Breast epithelium (tissue), 4 donors: ENCODE data around the gene ESRRA. TPM values are rescaled to one million over a fixed set of nuclear protein-coding genes. Genes with fewer than 3 reads are reported as not detected.
A peak's percentile ranks its signal among the peaks of the same experiment; 100 is the strongest.

ENCODE experiments used
- DNase-seq, 2 donors: peaks; one replicate each; pipeline ENCODE4 v3.0.0-alpha.2; 2019; ENCODE audit warnings: low spot score in 2 of 2
- H3K27ac ChIP-seq, 2 donors: fragments of 200-600 bp; sonication (generic) in 1 of 2; one replicate each; pipeline ENCODE4 v1.5.1; 2016 to 2019; ENCODE audit warnings: mild to moderate bottlenecking in 1 of 2
- H3K27me3 ChIP-seq, 2 donors: fragments of 200-600 bp; sonication (generic) in 1 of 2; one replicate each; pipeline versions ENCODE4 v1.5.1 to v1.6.0; 2017 to 2019; ENCODE audit warnings: control low read depth in 1 of 2, mild to moderate bottlenecking in 1 of 2
- H3K36me3 ChIP-seq: fragments of 200-600 bp; one replicate; pipeline ENCODE4 v1.5.1; 2019
- H3K4me1 ChIP-seq, 2 donors: fragments of 200-600 bp; sonication (generic); one replicate each; pipeline ENCODE4 v1.5.1; 2016 to 2019; ENCODE audit warnings: control low read depth in 1 of 2
- H3K4me3 ChIP-seq, 3 donors: fragments of 200-600 bp; sonication (generic); 1 replicate in 2 of 3; 2 replicates in 1 of 3; pipeline ENCODE4 v1.5.1; 2016 to 2019; ENCODE audit warnings: mild to moderate bottlenecking in 3 of 3, moderate library complexity in 2 of 3
- H3K9me3 ChIP-seq, 2 donors: fragments of 200-600 bp; sonication (generic) in 1 of 2; one replicate each; pipeline ENCODE4 v1.5.1; 2016 to 2019; ENCODE audit warnings: control low read depth in 1 of 2
- CTCF ChIP-seq, 3 donors: fragments of 450-650 bp; IDR thresholded peaks; one replicate each; pipeline ENCODE4 v1.5.1; 2016 to 2017; ENCODE audit warnings: antibody characterized with exemption in 3 of 3, mild to moderate bottlenecking in 3 of 3, moderate library complexity in 3 of 3
- POLR2A ChIP-seq: fragments of 450-650 bp; IDR thresholded peaks from one replicate; pipeline ENCODE4 v1.6.1; 2016; ENCODE audit warnings: antibody characterized with exemption, mild to moderate bottlenecking, moderate library complexity
- POLR2AphosphoS5 ChIP-seq, 3 donors: sonication (generic); formaldehyde crosslinking; IDR thresholded peaks; one replicate each; pipeline ENCODE4 v1.6.1; 2017; ENCODE audit warnings: antibody characterized with exemption in 3 of 3
- intact Hi-C: fragments of 100-400 bp; cut with DNase I; formaldehyde crosslinking; loops from one replicate; pipeline ENCODE4 v1.15.1; 2023; ENCODE audit warnings: low total_unique reads
- total RNA-seq, 3 donors: library from RNA; depleted of rRNA; stranded (reverse); fragments of >200 nt; gene quantifications; one replicate each; pipeline ENCODE4 v1.1.0, GENCODE V29; 2016

Gene ESRRA
- total RNA-seq, 3 donors from 2014 or later = 38.2 to 43.9 (median 39.5) TPM

DNA sequence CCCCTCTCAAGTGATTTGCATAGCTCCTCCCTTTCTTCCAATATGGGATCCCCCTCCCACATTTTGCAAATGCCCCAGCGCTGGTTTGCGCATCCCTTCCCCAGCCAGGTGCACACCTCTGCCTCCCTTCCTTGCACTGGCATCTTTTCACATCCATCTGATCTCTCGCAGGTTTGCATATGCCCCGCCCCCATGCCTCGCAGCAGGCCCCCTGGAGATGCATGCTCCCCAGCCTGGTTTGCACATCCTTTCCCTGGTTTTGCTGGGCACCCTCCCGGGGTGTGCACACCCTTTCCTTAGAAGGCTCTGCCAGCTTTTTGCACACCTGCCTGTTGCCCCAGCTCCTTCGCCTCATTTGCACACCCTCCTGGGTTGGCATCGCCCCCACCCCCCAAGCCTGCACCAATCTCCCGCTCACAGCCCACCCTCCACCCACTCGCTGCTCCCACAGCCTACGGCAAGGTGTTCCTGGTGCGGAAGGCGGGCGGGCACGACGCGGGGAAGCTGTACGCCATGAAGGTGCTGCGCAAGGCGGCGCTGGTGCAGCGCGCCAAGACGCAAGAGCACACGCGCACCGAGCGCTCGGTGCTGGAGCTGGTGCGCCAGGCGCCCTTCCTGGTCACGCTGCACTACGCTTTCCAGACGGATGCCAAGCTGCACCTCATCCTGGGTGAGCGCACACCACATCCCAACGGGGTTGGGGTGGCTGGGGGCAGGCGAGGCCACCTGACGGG, 54.6 kb downstream of the ESRRA start:
- TF ChIP-seq POLR2AphosphoS5 (IDR thresholded peaks at IDR 0.05) (no peak), CTCF (IDR thresholded peaks at IDR 0.05) (no peak), POLR2A (no peak)
- H3K9me3 ChIP-seq = no peaks in the 10 kb centered on the region
- peak overlapping the region; percentile 78 to 98 (median 81) for H3K4me3 ChIP-seq
- DNase-seq = no peak
- no peaks in the 10 kb centered on the region for H3K27me3 ChIP-seq
- no peaks in the 10 kb centered on the region for H3K36me3 ChIP-seq
- peaks cover 4 to 9% of the 10 kb centered on the region in 2 donors for H3K4me1 ChIP-seq
- intact Hi-C loops = no loop called here
- H3K27ac ChIP-seq = peak overlapping the region; percentile 84 to 88

- H3K27ac ChIP-seq = no peak overlapping the region
- DNase-seq = no peak
- TF ChIP-seq POLR2AphosphoS5 (IDR thresholded peaks at IDR 0.05) = no peak
- TF ChIP-seq POLR2A = no peak
- no peak for TF ChIP-seq CTCF (IDR thresholded peaks at IDR 0.05)
- peaks cover 4 to 9% of the 10 kb centered on the region in 2 donors for H3K4me1 ChIP-seq
- H3K9me3 ChIP-seq = no peaks in the 10 kb centered on the region
- no peaks in the 10 kb centered on the region for H3K36me3 ChIP-seq
- intact Hi-C loops = no loop called here
- H3K27me3 ChIP-seq = no peaks in the 10 kb centered on the region
- peak overlapping the region in 2 of 3 donors; percentile 81 to 98 for H3K4me3 ChIP-seq
These were observed 55.2 kb downstream of the ESRRA start for GRCh38 chr11:64360448-64360921.

GRCh38 chr11:64361659-64362058, 56.3 kb downstream of the ESRRA start:
- TF ChIP-seq CTCF (IDR thresholded peaks at IDR 0.05) (no peak), POLR2AphosphoS5 (IDR thresholded peaks at IDR 0.05) (no peak), POLR2A (no peak)
- Histone ChIP-seq H3K4me1 (peaks cover 4 to 9% of the 10 kb centered on the region in 2 donors), H3K27ac (no peak overlapping the region), H3K4me3 (no peak overlapping the region), H3K27me3 (no peaks in the 10 kb centered on the region), H3K9me3 (no peaks in the 10 kb centered on the region), H3K36me3 (no peaks in the 10 kb centered on the region)
- intact Hi-C loops = no loop called here
- DNase-seq = no peak

DNA sequence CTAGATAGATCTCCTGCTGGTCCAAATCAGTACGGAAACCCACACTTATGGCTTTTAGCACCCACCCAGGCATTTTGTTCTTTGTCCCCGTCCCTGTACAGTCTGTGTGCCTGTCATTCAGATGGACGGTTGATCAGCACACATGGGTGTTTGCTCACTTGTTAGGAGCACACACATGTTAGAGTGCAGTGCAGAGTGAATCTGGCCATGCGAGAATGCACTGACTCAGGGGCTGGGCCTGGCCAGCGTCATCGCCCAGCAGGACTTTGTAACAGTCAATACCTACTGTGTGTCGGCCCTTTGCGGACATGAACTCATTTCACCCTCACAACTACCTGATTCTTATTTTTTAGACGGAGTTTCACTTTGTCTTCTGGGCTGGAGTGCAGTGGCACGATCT, 57.0 kb downstream of the ESRRA start:
- intact Hi-C loops = no loop called here
- Histone ChIP-seq H3K4me3 (no peak overlapping the region), H3K9me3 (no peaks in the 10 kb centered on the region), H3K36me3 (no peaks in the 10 kb centered on the region), H3K27me3 (no peaks in the 10 kb centered on the region), H3K4me1 (peaks cover 4 to 9% of the 10 kb centered on the region in 2 donors), H3K27ac (no peak overlapping the region)
- TF ChIP-seq POLR2A (no peak), CTCF (IDR thresholded peaks at IDR 0.05) (no peak), POLR2AphosphoS5 (IDR thresholded peaks at IDR 0.05) (no peak)
- DNase-seq = no peak

DNA sequence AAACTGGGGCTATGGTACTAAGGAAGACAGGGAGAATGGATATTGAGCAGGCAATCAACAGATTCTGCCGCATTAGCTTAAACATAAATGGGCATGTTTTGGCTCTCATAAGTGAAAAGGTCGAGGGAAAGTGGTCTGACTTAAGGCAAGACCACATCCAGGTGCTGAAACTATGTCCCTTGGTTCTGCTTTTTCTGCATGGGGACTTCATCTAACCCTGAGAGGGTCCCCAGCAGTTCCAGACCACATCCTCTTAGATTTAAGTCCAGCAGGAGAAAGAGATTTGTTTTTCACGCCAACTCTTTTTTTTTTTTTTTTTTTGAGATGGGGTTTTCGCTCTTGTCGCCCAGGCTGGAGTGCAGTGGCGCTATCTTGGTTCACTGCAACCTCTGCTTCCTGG, 59.1 kb downstream of the ESRRA start:
- H3K4me1 ChIP-seq = no peaks in the 10 kb centered on the region
- DNase-seq = no peak
- H3K9me3 ChIP-seq = no peaks in the 10 kb centered on the region
- no peak overlapping the region for H3K4me3 ChIP-seq
- TF ChIP-seq POLR2A (no peak), POLR2AphosphoS5 (IDR thresholded peaks at IDR 0.05) (no peak), CTCF (IDR thresholded peaks at IDR 0.05) (no peak)
- H3K27ac ChIP-seq = no peak overlapping the region
- intact Hi-C loops = no loop called here
- H3K27me3 ChIP-seq = no peaks in the 10 kb centered on the region
- no peaks in the 10 kb centered on the region for H3K36me3 ChIP-seq
